8988T (cell line): Measurements from ENCODE around the gene NOTCH1.

ENCODE experiments used
- DNase-seq: peaks from one replicate; pipeline ENCODE4 v3.0.0; 2011

The NOTCH1 gene

GRCh38 chr9:136482046-136482792 lies 63.6 kb downstream of the NOTCH1 start:
- no peak for DNase-seq

- no peak for DNase-seq
These were observed 64.3 kb downstream of the NOTCH1 start for GRCh38 chr9:136481558-136481957.

- DNase-seq = no peak
These were observed 69.3 kb downstream of the NOTCH1 start for GRCh38 chr9:136476369-136477150.

GRCh38 chr9:136474974-136475865 lies 70.6 kb downstream of the NOTCH1 start:
- DNase-seq = no peak

- DNase-seq = no peak
These were observed 71.7 kb downstream of the NOTCH1 start for GRCh38 chr9:136474021-136474640.

GRCh38 chr9:136473354-136473721 lies 72.5 kb downstream of the NOTCH1 start:
- no peak for DNase-seq

GRCh38 chr9:136472640-136473353 lies 73.1 kb downstream of the NOTCH1 start:
- DNase-seq = no peak

- DNase-seq = no peak
These were observed 73.9 kb downstream of the NOTCH1 start for GRCh38 chr9:136471802-136472487.

- no peak for DNase-seq
These were observed 74.9 kb downstream of the NOTCH1 start for GRCh38 chr9:136470792-136471469.

GRCh38 chr9:136470356-136470755 lies 75.5 kb downstream of the NOTCH1 start:
- DNase-seq = no peak

- DNase-seq = no peak
These were observed 78.1 kb downstream of the NOTCH1 start for GRCh38 chr9:136467766-136468165.

- DNase-seq = no peak
These were observed 79.7 kb downstream of the NOTCH1 start for GRCh38 chr9:136466155-136466541.

- no peak for DNase-seq
These were observed 80.2 kb downstream of the NOTCH1 start for GRCh38 chr9:136465500-136466154.

GRCh38 chr9:136464241-136464640 lies 81.6 kb downstream of the NOTCH1 start:
- no peak for DNase-seq

GRCh38 chr9:136463578-136463977 lies 82.3 kb downstream of the NOTCH1 start:
- no peak for DNase-seq

GRCh38 chr9:136462664-136463063 lies 83.2 kb downstream of the NOTCH1 start:
- no peak for DNase-seq

- DNase-seq = no peak
These were observed 85.0 kb downstream of the NOTCH1 start for GRCh38 chr9:136460772-136461325.

- DNase-seq = no peak
These were observed 86.4 kb downstream of the NOTCH1 start for GRCh38 chr9:136459425-136459824.

GRCh38 chr9:136457326-136457725 lies 88.5 kb downstream of the NOTCH1 start:
- DNase-seq = no peak

- DNase-seq = no peak
These were observed 89.6 kb downstream of the NOTCH1 start for GRCh38 chr9:136456258-136456657.
